HL-60 (cell line): Measurements from ENCODE around the gene RANBP6.

Experiments
- GABPA ChIP-seq: IDR thresholded peaks from 2 replicates; pipeline ENCODE4 v1.6.1; 2012; ENCODE audit warnings: low read depth
- POLR2AphosphoS5 ChIP-seq: IDR thresholded peaks from 2 replicates; pipeline ENCODE4 v1.6.1; 2012; ENCODE audit warnings: low read depth
- REST ChIP-seq: IDR thresholded peaks from 2 replicates; pipeline ENCODE4 v1.6.1; 2012; ENCODE audit warnings: low read depth; ENCODE audit not compliant: insufficient replicate concordance
- TF ChIP-seq, protein P1 (sequence below): IDR thresholded peaks from one replicate; pipeline ENCODE4 v1.5.1; 2011; ENCODE audit warnings: low read length, control low read depth, inconsistent platforms; ENCODE audit not compliant: insufficient read depth

DNA sequence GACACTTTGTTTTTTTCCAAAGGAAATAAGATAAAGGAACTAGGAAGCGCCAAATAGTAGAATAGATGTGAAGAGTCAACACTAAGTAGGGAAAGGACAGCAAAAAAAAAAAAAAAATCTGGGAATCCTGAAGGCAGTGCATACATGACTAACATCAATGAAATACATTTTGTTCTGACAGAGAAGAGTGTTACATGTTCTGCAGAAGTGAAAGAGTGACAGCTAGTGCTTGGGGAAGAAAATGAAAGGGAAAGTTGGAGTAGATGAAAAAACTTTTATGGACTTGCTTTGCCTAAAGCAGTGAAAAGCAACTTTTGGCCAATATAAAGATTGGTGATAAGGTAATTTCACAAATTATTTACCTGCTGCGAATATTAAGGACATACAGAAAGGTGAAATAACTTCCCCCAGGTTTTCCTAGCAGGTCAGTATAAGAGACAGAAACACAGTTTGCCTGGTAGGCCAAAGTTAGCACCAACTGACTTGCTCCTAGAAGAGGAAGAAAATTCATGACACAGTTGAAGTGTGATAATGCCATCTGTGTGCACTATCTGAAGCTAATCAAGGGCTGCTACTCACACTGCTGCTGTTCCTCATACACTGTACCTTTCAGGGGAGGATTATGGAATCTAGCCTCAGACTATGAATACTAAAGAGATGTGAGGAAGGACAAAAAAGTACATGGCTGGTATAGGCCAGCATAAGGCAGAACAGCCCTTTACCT, 38.6 kb downstream of the RANBP6 start:
- TF ChIP-seq GABPA (no peak), POLR2AphosphoS5 (no peak), REST (no peak)
- TF ChIP-seq, protein P1, sequence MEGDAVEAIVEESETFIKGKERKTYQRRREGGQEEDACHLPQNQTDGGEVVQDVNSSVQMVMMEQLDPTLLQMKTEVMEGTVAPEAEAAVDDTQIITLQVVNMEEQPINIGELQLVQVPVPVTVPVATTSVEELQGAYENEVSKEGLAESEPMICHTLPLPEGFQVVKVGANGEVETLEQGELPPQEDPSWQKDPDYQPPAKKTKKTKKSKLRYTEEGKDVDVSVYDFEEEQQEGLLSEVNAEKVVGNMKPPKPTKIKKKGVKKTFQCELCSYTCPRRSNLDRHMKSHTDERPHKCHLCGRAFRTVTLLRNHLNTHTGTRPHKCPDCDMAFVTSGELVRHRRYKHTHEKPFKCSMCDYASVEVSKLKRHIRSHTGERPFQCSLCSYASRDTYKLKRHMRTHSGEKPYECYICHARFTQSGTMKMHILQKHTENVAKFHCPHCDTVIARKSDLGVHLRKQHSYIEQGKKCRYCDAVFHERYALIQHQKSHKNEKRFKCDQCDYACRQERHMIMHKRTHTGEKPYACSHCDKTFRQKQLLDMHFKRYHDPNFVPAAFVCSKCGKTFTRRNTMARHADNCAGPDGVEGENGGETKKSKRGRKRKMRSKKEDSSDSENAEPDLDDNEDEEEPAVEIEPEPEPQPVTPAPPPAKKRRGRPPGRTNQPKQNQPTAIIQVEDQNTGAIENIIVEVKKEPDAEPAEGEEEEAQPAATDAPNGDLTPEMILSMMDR, result no peak
